ENCODE measurements around the gene GPN2. TPM values are rescaled to one million over a fixed set of nuclear protein-coding genes. Genes with fewer than 3 reads are reported as not detected.

Gene GPN2
- total and polyA plus RNA-seq, 9 of the 15 experiments (the other 6 are each of a cell fraction or from before 2014, with no cell fraction given) = 9.9 to 58.8 (median 20.4) TPM

GRCh38 chr1:26890467-26890796 is 349 bp upstream of the GPN2 start (continued):
- no peak for TF ChIP-seq CUX1 (CRISPR knock-in tag; IDR thresholded peaks at IDR 0.05)
- no peak for TF ChIP-seq GTF2A2 (tag; IDR thresholded peaks at IDR 0.05)
- TF ChIP-seq MTF1 (CRISPR knock-in tag; IDR thresholded peaks at IDR 0.05; ENCODE audit: borderline replicate concordance) = 0 out of 2 replicates have a peak, but pooled peaks have one; percentile 15
- TF ChIP-seq EHMT2 (IDR thresholded peaks at IDR 0.05) = no peak
- TF ChIP-seq NR3C1 (CRISPR knock-in tag; IDR thresholded peaks at IDR 0.05) = no peak
- no peak for TF ChIP-seq C11orf30 (IDR thresholded peaks at IDR 0.05; ENCODE audit: low read depth)
- TF ChIP-seq LARP7 (IDR thresholded peaks at IDR 0.05) = no peak
- TF ChIP-seq TAF9B (IDR thresholded peaks at IDR 0.05; ENCODE audit: partially characterized antibody) = peak; percentile 22
- TF ChIP-seq BDP1 (IDR thresholded peaks at IDR 0.05; ENCODE audit: insufficient read depth, insufficient read length) = no peak
- no peak for TF ChIP-seq RAD51 (IDR thresholded peaks at IDR 0.05; ENCODE audit: borderline replicate concordance, low read depth)
- TF ChIP-seq NR2C2 (CRISPR knock-in tag; IDR thresholded peaks at IDR 0.05) = no peak
- TF ChIP-seq NR2C2 (tag; IDR thresholded peaks at IDR 0.05) = peak; percentile 35; the same call in 1 of the 2 replicates
- TF ChIP-seq NKRF (IDR thresholded peaks at IDR 0.05; ENCODE audit: borderline replicate concordance) = no peak
- TF ChIP-seq ZNF431 (CRISPR knock-in tag; IDR thresholded peaks at IDR 0.05) = no peak
- 0 out of 2 replicates have a peak, but pooled peaks have one; percentile 9 for TF ChIP-seq CXXC5 (CRISPR knock-in tag; IDR thresholded peaks at IDR 0.05)
- no peak for TF ChIP-seq NR0B1 (IDR thresholded peaks at IDR 0.05; ENCODE audit: partially characterized antibody)
- no peak for TF ChIP-seq CEBPB (tag; IDR thresholded peaks at IDR 0.05)
- TF ChIP-seq MYBL2 (IDR thresholded peaks at IDR 0.05; ENCODE audit: low read depth) = no peak
- TF ChIP-seq MYBL2 (CRISPR knock-in tag; IDR thresholded peaks at IDR 0.05; ENCODE audit: borderline replicate concordance) = no peak
- TF ChIP-seq CHCHD3 (CRISPR knock-in tag; IDR thresholded peaks at IDR 0.05) = no peak
- no peak for TF ChIP-seq ZNF408 (CRISPR knock-in tag; IDR thresholded peaks at IDR 0.05; ENCODE audit: low read depth)
- peak; percentile 86; the same call in 1 of the 2 replicates for TF ChIP-seq NR4A1 (CRISPR knock-in tag; IDR thresholded peaks at IDR 0.05)
- TF ChIP-seq NR4A1 (tag; IDR thresholded peaks at IDR 0.05) = no peak

Measured in K562 (cell line).